ENCODE data around the gene BANF2. TPM values are rescaled to one million over a fixed set of nuclear protein-coding genes. Genes with fewer than 3 reads are reported as not detected.

The BANF2 gene
- total and polyA plus RNA-seq, 2 experiments from 2014 or later, result not detected

DNA sequence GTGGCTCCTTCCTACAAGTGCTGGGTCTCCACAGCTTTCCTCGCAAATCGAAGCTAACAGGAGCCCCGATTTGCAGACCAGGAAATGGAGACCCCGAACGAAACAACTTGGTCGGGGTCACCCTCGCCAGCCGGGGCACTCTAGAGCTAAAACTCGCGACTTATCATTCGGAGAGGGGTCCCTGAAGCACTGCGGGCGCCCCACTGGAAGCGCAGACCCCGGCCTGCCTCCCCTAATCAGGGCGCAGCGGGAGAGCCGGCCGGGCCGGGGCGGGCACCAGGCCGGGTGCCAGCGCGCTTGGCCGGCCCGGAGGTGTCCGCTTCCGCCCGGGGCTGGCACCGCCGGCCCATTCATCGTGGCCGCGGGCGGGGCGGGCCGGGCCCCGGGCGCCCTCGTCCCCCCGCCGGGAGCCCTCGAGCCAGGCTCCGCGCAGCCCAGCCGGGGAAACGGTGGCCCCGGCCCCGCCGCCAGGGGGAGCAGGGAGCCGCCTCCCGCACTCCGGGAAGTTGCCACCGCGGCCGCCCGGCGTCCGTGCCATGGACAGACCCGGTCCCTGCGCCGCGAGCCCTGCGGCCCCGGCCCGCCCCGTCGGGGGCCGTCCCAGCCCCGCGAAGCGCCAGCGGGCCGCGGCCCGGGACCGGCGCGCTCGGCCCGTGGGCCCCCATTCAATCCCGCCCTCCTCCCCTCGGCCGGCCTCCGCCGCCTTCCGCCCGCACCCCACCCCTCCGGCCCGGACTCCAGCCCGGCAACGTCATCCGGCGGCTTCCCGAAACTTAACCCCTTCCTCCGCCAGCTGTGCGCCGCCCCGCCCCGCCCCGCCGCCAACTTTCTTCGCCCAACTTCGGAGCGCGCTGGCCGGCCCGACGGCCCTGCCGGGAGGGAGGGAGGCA is 18.7 kb upstream of the BANF2 start:
- Histone ChIP-seq H3K27ac (peak overlapping the region; percentile 99), H3K9me2 (replicated peaks; ENCODE audit: insufficient read depth) (no peaks in the 10 kb centered on the region), H3K36me3 (replicated peaks; ENCODE audit: insufficient read depth, low read depth) (no peaks in the 10 kb centered on the region), H3K4me3 (peak overlapping the region; percentile 88), H3K9me3 (ENCODE audit: low read depth) (no peaks in the 10 kb centered on the region), H3K79me2 (peaks cover 51% of the 10 kb centered on the region), H3K27me3 (no peaks in the 10 kb centered on the region), H3K4me1 (ENCODE audit: insufficient read depth) (peaks cover 49% of the 10 kb centered on the region), H4K20me1 (ENCODE audit: insufficient read depth, poor library complexity, severe bottlenecking) (peaks cover 49% of the 10 kb centered on the region), H3K4me2 (peak overlapping the region; percentile 82), H2AFZ (no peak overlapping the region)
- WGBS (ENCODE audit: low lambda C conversion rate, missing lambda C conversion rate), result under 1% methylated on average over 29 of the region's 110 CpGs
- DNase-seq (ENCODE audit: low spot score), result peak; percentile 92
- TF ChIP-seq, protein P1, sequence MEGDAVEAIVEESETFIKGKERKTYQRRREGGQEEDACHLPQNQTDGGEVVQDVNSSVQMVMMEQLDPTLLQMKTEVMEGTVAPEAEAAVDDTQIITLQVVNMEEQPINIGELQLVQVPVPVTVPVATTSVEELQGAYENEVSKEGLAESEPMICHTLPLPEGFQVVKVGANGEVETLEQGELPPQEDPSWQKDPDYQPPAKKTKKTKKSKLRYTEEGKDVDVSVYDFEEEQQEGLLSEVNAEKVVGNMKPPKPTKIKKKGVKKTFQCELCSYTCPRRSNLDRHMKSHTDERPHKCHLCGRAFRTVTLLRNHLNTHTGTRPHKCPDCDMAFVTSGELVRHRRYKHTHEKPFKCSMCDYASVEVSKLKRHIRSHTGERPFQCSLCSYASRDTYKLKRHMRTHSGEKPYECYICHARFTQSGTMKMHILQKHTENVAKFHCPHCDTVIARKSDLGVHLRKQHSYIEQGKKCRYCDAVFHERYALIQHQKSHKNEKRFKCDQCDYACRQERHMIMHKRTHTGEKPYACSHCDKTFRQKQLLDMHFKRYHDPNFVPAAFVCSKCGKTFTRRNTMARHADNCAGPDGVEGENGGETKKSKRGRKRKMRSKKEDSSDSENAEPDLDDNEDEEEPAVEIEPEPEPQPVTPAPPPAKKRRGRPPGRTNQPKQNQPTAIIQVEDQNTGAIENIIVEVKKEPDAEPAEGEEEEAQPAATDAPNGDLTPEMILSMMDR (IDR thresholded peaks at IDR 0.05; ENCODE audit: poor library complexity), result peak; percentile 46
- TF ChIP-seq EZH2 (IDR thresholded peaks at IDR 0.05; ENCODE audit: borderline replicate concordance), result no peak
- no peak for TF ChIP-seq EZH2phosphoT487 (IDR thresholded peaks at IDR 0.05; ENCODE audit: low read depth, severe bottlenecking, unreplicated experiment)

DNA sequence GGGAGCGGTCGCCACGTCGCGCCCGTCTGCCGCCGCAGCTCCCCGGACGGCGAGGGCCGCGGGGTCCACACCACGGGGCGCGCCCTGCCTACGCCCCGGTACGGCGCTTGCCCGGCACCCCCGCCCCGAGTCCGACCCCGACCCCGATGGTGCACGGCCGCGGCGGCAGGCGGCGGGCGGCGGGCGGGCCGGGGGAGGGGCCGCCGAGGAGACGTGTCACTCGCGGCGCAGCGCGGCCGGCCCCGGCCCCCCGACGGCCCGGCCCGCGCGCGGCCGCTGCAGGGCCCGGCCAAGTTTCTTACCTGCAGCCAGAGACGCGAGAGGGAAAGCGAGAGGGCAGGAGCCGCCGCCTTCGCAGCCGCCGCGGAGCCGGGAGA is 18.1 kb upstream of the BANF2 start:
- Histone ChIP-seq H2AFZ (no peak overlapping the region), H4K20me1 (ENCODE audit: insufficient read depth, poor library complexity, severe bottlenecking) (peaks cover 43% of the 10 kb centered on the region), H3K4me3 (peak overlapping the region; percentile 82), H3K27me3 (no peaks in the 10 kb centered on the region), H3K9me3 (ENCODE audit: low read depth) (no peaks in the 10 kb centered on the region), H3K9me2 (replicated peaks; ENCODE audit: insufficient read depth) (no peaks in the 10 kb centered on the region), H3K4me2 (no peak overlapping the region), H3K4me1 (ENCODE audit: insufficient read depth) (peaks cover 45% of the 10 kb centered on the region), H3K79me2 (peaks cover 44% of the 10 kb centered on the region), H3K36me3 (replicated peaks; ENCODE audit: insufficient read depth, low read depth) (no peaks in the 10 kb centered on the region), H3K27ac (peak overlapping the region; percentile 99)
- TF ChIP-seq EZH2phosphoT487 (IDR thresholded peaks at IDR 0.05; ENCODE audit: low read depth, severe bottlenecking, unreplicated experiment) (no peak), EZH2 (IDR thresholded peaks at IDR 0.05; ENCODE audit: borderline replicate concordance) (no peak)
- TF ChIP-seq, protein P1 (IDR thresholded peaks at IDR 0.05; ENCODE audit: poor library complexity), result no peak
- DNase-seq (ENCODE audit: low spot score), result no peak
- whole genome bisulfite sequencing (ENCODE audit: low lambda C conversion rate, missing lambda C conversion rate), result 0% methylated on average over 6 of the region's 65 CpGs

DNA sequence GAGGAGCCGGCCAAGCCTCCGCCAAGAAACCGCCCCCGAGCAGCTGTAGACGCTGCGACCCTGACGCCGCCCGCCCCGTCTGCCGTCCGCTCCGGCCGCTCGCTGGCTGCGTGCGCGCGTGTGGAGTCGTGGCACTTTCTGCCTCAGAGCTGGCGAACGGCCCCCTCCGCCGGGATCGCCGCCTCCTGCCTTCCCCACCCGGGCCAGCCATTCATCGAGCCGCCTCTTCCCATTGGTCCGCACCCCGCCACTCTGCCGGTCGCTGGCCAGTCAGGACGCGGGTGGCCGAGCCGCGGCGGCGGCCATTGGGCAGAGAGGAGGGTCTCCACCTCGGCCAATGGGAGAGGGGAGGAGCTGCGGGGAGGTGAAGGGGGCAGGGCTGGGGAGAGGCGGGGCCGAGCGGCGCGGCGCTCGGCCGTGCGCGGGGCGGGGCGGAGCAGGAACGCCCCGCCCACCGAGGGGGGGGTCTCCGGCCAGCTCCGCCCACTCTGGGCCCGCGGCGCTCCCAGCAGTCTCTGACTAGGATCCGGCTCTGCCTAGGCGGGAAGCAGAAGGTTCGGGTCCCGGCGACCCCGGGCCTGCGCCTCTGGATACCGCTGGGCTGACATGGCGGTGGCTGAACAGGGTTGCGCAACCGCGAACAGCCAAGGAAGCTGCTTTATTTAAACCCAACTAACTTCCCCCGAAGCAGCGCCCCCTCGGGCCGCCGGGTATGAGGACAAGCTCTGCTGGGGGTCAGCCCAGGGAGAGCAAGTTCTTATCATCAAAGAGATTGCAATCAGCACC is 17.5 kb upstream of the BANF2 start, which contains the start of gene RRBP1:
Gene RRBP1 (minus strand): TSS at position 140 of the 786 bp plus-strand sequence. CDS start 21,735 bp downstream, outside the sequence.
- H4K20me1 ChIP-seq (ENCODE audit: insufficient read depth, poor library complexity, severe bottlenecking), result peaks cover 37% of the 10 kb centered on the region
- H3K4me2 ChIP-seq, result peak within 1 kb of the TSS; percentile 66
- H2AFZ ChIP-seq, result peak within 1 kb of the TSS; percentile 20
- H3K36me3 ChIP-seq (replicated peaks; ENCODE audit: insufficient read depth, low read depth), result no peaks in the 10 kb centered on the region
- TF ChIP-seq, protein P1 (IDR thresholded peaks at IDR 0.05; ENCODE audit: poor library complexity), result peak; percentile 78
- TF ChIP-seq EZH2 (IDR thresholded peaks at IDR 0.05; ENCODE audit: borderline replicate concordance), result no peak
- H3K27me3 ChIP-seq, result no peaks in the 10 kb centered on the region
- peak; percentile 99 for DNase-seq (ENCODE audit: low spot score)
- H3K9me3 ChIP-seq (ENCODE audit: low read depth), result no peaks in the 10 kb centered on the region
- H3K4me1 ChIP-seq (ENCODE audit: insufficient read depth), result peaks cover 39% of the 10 kb centered on the region
- WGBS (ENCODE audit: low lambda C conversion rate, missing lambda C conversion rate), result 1% methylated on average over 42 of the region's 79 CpGs
- H3K27ac ChIP-seq, result peak within 1 kb of the TSS; percentile 99
- no peaks in the 10 kb centered on the region for H3K9me2 ChIP-seq (replicated peaks; ENCODE audit: insufficient read depth)
- H3K79me2 ChIP-seq, result peaks cover 38% of the 10 kb centered on the region
- H3K4me3 ChIP-seq, result peak within 1 kb of the TSS; percentile 88

Data from hepatocyte (in vitro differentiated cells).